Measurements from ENCODE around the gene EHBP1.

Gene EHBP1

GRCh38 chr2:62852254-62852653, 146.7 kb downstream of the EHBP1 start:
- no peak for TF ChIP-seq CTCF (IDR thresholded peaks at IDR 0.05; ENCODE audit: extremely low read depth, insufficient read depth, missing control alignments)
- in situ Hi-C loops (cut with MboI; ENCODE audit: low pct_unique_long_range_greater_than_20kb, low sequenced_read_pairs, unreplicated experiment) = no loop called here
- no peak for DNase-seq (ENCODE audit: low spot score)

GRCh38 chr2:62854600-62855514, 149.3 kb downstream of the EHBP1 start:
- in situ Hi-C loops (cut with MboI; ENCODE audit: low pct_unique_long_range_greater_than_20kb, low sequenced_read_pairs, unreplicated experiment) = no loop called here
- no peak for TF ChIP-seq CTCF (IDR thresholded peaks at IDR 0.05; ENCODE audit: extremely low read depth, insufficient read depth, missing control alignments)
- no peak for DNase-seq (ENCODE audit: low spot score)

- in situ Hi-C loops (cut with MboI; ENCODE audit: low pct_unique_long_range_greater_than_20kb, low sequenced_read_pairs, unreplicated experiment) = no loop called here
- no peak for DNase-seq (ENCODE audit: low spot score)
- TF ChIP-seq CTCF (IDR thresholded peaks at IDR 0.05; ENCODE audit: extremely low read depth, insufficient read depth, missing control alignments) = no peak
Observed at GRCh38 chr2:62856228-62857040, 150.9 kb downstream of the EHBP1 start.

- DNase-seq (ENCODE audit: low spot score) = no peak
- in situ Hi-C loops (cut with MboI; ENCODE audit: low pct_unique_long_range_greater_than_20kb, low sequenced_read_pairs, unreplicated experiment) = no loop called here
Observed at GRCh38 chr2:62857139-62857931, 151.8 kb downstream of the EHBP1 start.

GRCh38 chr2:62858231-62858832, 152.8 kb downstream of the EHBP1 start:
- DNase-seq (ENCODE audit: low spot score) = no peak
- in situ Hi-C loops (cut with MboI; ENCODE audit: low pct_unique_long_range_greater_than_20kb, low sequenced_read_pairs, unreplicated experiment) = no loop called here
- TF ChIP-seq CTCF (IDR thresholded peaks at IDR 0.05; ENCODE audit: extremely low read depth, insufficient read depth, missing control alignments) = no peak

More at GRCh38 chr2:62857139-62857931, 151.8 kb downstream of the EHBP1 start:
- TF ChIP-seq CTCF (IDR thresholded peaks at IDR 0.05; ENCODE audit: extremely low read depth, insufficient read depth, missing control alignments) = no peak

- no peak for TF ChIP-seq CTCF (IDR thresholded peaks at IDR 0.05; ENCODE audit: extremely low read depth, insufficient read depth, missing control alignments)
Observed at GRCh38 chr2:62868947-62869346, 163.4 kb downstream of the EHBP1 start.

More at GRCh38 chr2:62868947-62869346, 163.4 kb downstream of the EHBP1 start:
- no peak for DNase-seq (ENCODE audit: low spot score)
- in situ Hi-C loops (cut with MboI; ENCODE audit: low pct_unique_long_range_greater_than_20kb, low sequenced_read_pairs, unreplicated experiment) = no loop called here

Measured in GM13977 (cell line).